ENCODE results near the gene PRL.

PRL gene

GRCh38 chr6:22296936-22297335, at the start of gene PRL:
TSS of gene PRL (minus strand) at chr6:22297036. CDS start at chr6:22296982, 54 bp downstream.
- DNase-seq: no peak

DNA sequence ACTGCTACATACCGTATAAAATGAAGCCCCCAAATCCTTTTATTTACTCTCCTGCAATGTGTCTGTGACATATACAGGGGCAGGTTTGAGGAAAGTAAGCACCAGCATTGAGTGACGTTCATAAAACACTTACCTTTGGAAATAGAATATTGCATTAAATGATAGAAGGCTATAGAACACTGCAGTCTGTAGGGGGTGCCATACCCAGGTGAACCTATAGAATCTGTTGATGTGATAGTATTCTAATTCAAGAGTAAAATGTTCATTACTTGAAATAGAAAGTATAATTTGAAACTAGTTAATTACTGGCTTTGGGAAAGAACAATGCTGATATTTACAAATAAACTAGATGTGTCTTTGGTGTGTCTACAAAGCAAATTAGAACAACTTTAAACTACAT, 47.0 kb upstream of the PRL start:
- DNase-seq: no peak

GRCh38 chr6:22334778-22335177, 37.9 kb upstream of the PRL start:
- peak in 2 of 3 donors; percentile 2 to 3 for DNase-seq

- DNase-seq: no peak
Observed at GRCh38 chr6:22333802-22334201, 37.0 kb upstream of the PRL start.

GRCh38 chr6:22332711-22333110, 35.9 kb upstream of the PRL start:
- no peak for DNase-seq

GRCh38 chr6:22332216-22332615, 35.4 kb upstream of the PRL start:
- DNase-seq: no peak

DNA sequence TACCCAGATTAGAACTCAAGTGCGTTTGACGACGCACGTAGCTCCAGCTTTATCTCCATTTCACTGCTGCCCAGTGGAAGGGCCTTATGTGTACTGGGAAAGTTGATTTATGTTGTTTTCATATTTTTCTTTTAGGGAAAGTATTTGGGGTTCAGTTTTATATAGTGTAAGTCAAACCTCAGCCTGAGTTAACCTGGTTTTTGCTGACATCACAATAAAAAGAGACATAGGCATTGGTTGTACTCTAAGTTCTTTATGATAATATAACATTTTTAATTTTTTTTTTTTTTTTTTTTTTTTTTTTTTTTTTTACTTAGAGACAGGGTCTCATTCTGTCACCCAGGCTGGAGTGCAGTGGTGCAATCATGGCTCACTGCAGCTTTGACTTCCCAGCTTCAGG, 34.1 kb upstream of the PRL start:
- DNase-seq: no peak

GRCh38 chr6:22328474-22328873, 31.6 kb upstream of the PRL start:
- DNase-seq: no peak

- no peak for DNase-seq
Observed at GRCh38 chr6:22327881-22328280, 31.0 kb upstream of the PRL start.

GRCh38 chr6:22326500-22326899, 29.7 kb upstream of the PRL start:
- no peak for DNase-seq

DNA sequence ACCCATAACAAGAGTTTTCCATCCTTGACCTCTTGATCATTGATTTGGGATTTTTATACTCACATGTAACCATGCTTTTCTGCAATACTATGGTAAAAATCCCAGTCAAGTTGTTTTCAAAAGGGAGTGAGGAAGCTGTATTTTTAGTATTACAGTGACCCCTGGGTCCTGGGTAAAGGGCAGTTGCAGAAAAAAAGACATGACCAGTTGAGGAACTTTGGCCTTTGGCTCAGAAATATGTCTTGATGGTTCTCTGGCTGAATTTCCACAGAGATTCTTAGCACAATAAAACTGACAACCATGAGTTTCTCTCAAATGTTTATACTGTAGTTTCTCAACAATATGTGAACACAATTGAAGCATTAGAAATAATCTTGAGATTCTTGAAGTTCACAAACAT, 28.6 kb upstream of the PRL start:
- DNase-seq: no peak

DNA sequence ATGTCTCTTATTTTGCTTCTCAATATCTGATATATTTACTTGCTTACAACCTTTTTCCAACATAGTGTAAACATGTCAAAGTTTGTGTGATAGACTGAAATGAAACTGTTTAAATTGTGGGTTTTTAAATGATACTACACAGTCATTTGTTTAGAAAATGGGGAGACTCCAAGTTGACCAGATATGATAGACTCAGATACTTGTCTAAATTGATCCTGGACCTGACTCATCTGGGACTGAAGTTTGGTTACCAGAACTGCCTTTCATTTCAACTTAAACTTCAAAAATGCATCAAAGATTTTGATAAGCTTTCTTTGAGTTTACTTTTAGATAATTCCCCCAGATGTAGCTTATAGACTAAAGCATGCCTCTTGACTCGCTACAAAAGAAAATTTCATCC, 27.0 kb upstream of the PRL start:
- no peak for DNase-seq

DNA sequence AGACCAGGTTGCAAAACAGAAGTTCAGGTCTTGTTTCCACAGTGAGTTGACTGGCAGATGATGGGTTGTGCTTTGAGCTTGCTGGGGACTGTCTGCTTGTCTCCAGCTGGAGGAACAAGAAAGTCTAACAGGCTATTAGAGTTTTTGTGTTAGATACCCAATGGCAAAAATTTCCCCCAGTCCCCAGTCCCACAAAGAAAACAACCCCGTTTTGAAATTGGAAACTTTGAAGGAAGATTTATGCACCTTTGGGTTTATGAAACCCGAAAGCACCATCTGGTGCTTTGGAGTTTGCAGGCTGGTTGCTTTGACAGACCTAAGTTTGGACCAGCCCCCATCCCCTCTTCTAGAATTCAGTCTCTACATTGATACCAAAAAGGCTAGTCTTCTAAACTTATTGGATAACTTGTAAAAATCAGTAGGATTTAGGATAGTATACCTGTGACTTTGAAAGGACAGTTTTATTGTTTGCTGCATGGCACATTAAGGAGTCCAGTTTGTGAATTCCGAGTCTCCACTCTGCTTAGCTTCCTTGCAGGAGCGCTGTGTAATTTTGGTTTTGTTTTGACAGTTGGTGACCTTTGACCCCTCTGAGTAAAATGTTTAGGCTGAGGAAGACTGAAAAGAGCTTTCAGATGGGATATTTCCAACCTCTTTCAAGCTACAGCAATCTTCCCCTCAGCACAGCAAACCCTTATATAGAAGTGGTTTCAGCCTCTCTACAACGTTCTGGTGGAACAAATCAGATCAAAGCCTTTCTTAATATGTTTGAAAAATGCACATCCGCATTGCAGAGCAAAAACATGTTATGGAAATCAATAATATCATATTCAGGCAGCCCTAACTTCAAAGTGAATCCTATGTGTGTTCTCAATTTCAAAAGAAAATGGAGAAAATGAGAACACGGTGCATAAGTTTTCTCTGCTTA, 25.5 kb upstream of the PRL start:
- no peak for DNase-seq

DNA sequence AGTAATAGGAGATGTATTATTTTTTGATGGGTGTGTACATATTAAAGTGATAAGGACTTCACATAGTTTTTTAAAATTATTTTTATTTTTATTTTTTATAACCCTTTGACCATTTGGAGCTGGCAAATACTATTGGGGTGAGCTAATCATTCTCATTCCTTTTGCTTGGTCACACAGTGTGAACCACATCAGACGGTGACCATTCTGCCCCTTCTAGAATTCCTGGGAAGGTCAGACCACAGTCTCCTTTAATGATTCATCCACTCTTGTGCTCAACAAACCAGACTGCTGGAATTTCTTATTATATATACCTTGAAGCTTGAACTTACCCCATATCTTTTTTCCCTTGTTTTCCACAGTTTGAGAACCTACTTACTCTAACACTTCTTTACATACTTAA, 23.9 kb upstream of the PRL start:
- no peak for DNase-seq

GRCh38 chr6:22318404-22318803, 21.6 kb upstream of the PRL start:
- no peak for DNase-seq

GRCh38 chr6:22313796-22314195, 17.0 kb upstream of the PRL start:
- DNase-seq: peak in 2 of 3 donors; percentile 17 to 19

DNA sequence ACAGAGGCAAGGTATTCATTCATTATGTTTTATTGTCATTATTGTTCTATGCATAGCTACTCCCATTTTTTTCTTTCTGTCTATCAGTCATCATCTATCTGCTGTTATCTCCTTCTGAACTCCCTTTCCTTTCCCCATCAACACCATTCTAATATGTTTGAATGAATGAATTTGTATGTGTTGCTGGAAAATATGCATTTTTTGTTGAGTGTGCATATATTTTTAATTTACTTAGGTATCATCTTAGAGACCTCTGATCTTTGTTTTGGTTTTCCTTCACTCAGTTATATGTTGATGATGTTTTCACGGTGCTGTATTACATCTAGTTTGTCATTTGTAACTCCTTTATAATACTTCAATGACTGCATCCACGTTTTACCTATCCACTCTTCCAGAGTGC, 12.1 kb upstream of the PRL start:
- DNase-seq: no peak

GRCh38 chr6:22306741-22307466, 10.1 kb upstream of the PRL start:
- no peak for DNase-seq

- peak in 2 of 3 donors; percentile 15 to 17 for DNase-seq
Observed at GRCh38 chr6:22302838-22303237, 6.0 kb upstream of the PRL start.

GRCh38 chr6:22300273-22300998, 3.6 kb upstream of the PRL start:
- DNase-seq: no peak

- DNase-seq: no peak
Observed at GRCh38 chr6:22298475-22298890, 1.6 kb upstream of the PRL start.

DNA sequence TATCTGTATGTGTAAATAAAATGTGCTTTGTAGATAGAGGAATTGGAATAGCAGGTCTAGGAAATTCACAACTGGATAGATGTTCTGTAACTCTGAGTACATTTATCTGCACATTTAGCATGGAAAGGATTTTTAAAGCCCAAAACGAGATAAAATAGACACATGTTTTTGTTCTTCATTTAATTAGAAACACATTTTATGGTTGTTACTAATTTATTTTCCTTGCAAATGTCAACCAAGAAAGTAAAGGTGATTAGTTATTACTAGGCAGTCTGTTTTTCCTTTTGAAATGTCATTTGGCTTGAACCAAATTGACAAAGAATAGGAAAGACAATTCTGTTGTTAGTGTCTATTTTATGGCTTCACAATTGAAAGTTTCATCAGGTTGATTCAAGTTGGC, 769 bp downstream of the PRL start:
- DNase-seq: no peak

GRCh38 chr6:22295145-22295544, 1.7 kb downstream of the PRL start:
- DNase-seq: no peak

Data from suppressor macrophage treated with lipopolysaccharide for 1 hour (primary cell).